Fibroblast of upper back skin (primary cell): ENCODE data around the gene NCAPD2.
A peak's percentile ranks its signal among the peaks of the same experiment; 100 is the strongest.
"Not testable (repeated sequence)": the region's sequence is repeated elsewhere in the genome, so short reads cannot be mapped to it uniquely, and the experiment has no call there.

Experiments
- DNase-seq: peaks from one replicate; pipeline ENCODE4 v3.0.0-alpha.2; 2013

Gene NCAPD2

GRCh38 chr12:6551063-6551461, 57.2 kb downstream of the NCAPD2 start:
- DNase-seq: no peak

- peak; percentile 70 for DNase-seq
Measured at GRCh38 chr12:6551496-6552139, 57.7 kb downstream of the NCAPD2 start.

- no peak for DNase-seq
Measured at GRCh38 chr12:6552140-6552551, 58.2 kb downstream of the NCAPD2 start.

- DNase-seq: peak; percentile 79
Measured at GRCh38 chr12:6553051-6553868, 59.4 kb downstream of the NCAPD2 start.

GRCh38 chr12:6554168-6555017, 60.5 kb downstream of the NCAPD2 start:
- DNase-seq: peak; percentile 78

GRCh38 chr12:6555018-6555691, 61.3 kb downstream of the NCAPD2 start:
- no peak for DNase-seq

- DNase-seq: not testable (repeated sequence)
Measured at GRCh38 chr12:6556496-6556817, 62.6 kb downstream of the NCAPD2 start.

GRCh38 chr12:6556857-6557256, 63.0 kb downstream of the NCAPD2 start:
- DNase-seq: no peak

GRCh38 chr12:6558014-6558760, 64.3 kb downstream of the NCAPD2 start:
- peak; percentile 78 for DNase-seq

GRCh38 chr12:6559500-6559899, 65.6 kb downstream of the NCAPD2 start:
- DNase-seq: no peak

GRCh38 chr12:6560501-6561205, 66.8 kb downstream of the NCAPD2 start:
- no peak for DNase-seq

GRCh38 chr12:6562881-6563280, 69.0 kb downstream of the NCAPD2 start:
- no peak for DNase-seq

- DNase-seq: peak; percentile 41
Measured at GRCh38 chr12:6563448-6564050, 69.6 kb downstream of the NCAPD2 start.

- DNase-seq: no peak
Measured at GRCh38 chr12:6567112-6567670, 73.3 kb downstream of the NCAPD2 start.

- DNase-seq: no peak
Measured at GRCh38 chr12:6569312-6569711, 75.4 kb downstream of the NCAPD2 start.

- DNase-seq: no peak
Measured at GRCh38 chr12:6569786-6570185, 75.9 kb downstream of the NCAPD2 start.

- DNase-seq: peak; percentile 25
Measured at GRCh38 chr12:6570264-6570887, 76.5 kb downstream of the NCAPD2 start.

GRCh38 chr12:6573001-6573400, 79.1 kb downstream of the NCAPD2 start:
- no peak for DNase-seq

- no peak for DNase-seq
Measured at GRCh38 chr12:6574576-6575295, 80.8 kb downstream of the NCAPD2 start.

- no peak for DNase-seq
Measured at GRCh38 chr12:6575648-6576047, 81.7 kb downstream of the NCAPD2 start.
